Measurements from ENCODE around the gene DNAH1. TPM values are rescaled to one million over a fixed set of nuclear protein-coding genes. Genes with fewer than 3 reads are reported as not detected.

The DNAH1 gene
- total RNA-seq, 1 donor = 8.7 TPM

- H3K4me1 ChIP-seq (ENCODE audit: insufficient read depth, low read length) = no peaks in the 10 kb centered on the region
- no peak overlapping the region for H3K27ac ChIP-seq (ENCODE audit: low read depth, low read length)
- no peaks in the 10 kb centered on the region for H3K36me3 ChIP-seq (ENCODE audit: insufficient read depth, low read length)
- H3K4me3 ChIP-seq (ENCODE audit: insufficient read depth, low read length) = no peak overlapping the region
- no peak overlapping the region for H3K4me2 ChIP-seq (ENCODE audit: insufficient read depth, low read length)
- H2AFZ ChIP-seq (ENCODE audit: low read length) = no peak overlapping the region
- no peaks in the 10 kb centered on the region for H4K20me1 ChIP-seq (ENCODE audit: insufficient read depth, low read length)
- peaks cover 2% of the 10 kb centered on the region for H3K27me3 ChIP-seq (ENCODE audit: insufficient read depth, low read length)
- DNase-seq (ENCODE audit: insufficient read length, low spot score, missing footprints) = no peak
- no peak for TF ChIP-seq CTCF (IDR thresholded peaks at IDR 0.05; ENCODE audit: extremely low read depth, low read depth, low read length)
- no peaks in the 10 kb centered on the region for H3K79me2 ChIP-seq (ENCODE audit: insufficient read depth, low read length)
- no peaks in the 10 kb centered on the region for H3K9me3 ChIP-seq (ENCODE audit: low read depth, low read length)
Measured at GRCh38 chr3:52423173-52423572, 107.1 kb downstream of the DNAH1 start.

- peaks cover 4% of the 10 kb centered on the region for H3K4me1 ChIP-seq (ENCODE audit: insufficient read depth, low read length)
- peak; percentile 89 for DNase-seq (ENCODE audit: insufficient read length, low spot score, missing footprints)
- TF ChIP-seq CTCF (IDR thresholded peaks at IDR 0.05; ENCODE audit: extremely low read depth, low read depth, low read length) = peak; percentile 86
- no peak overlapping the region for H3K4me2 ChIP-seq (ENCODE audit: insufficient read depth, low read length)
- H3K27me3 ChIP-seq (ENCODE audit: insufficient read depth, low read length) = peaks cover 2% of the 10 kb centered on the region
- peak overlapping the region; percentile 35 for H2AFZ ChIP-seq (ENCODE audit: low read length)
- H3K9me3 ChIP-seq (ENCODE audit: low read depth, low read length) = no peaks in the 10 kb centered on the region
- no peaks in the 10 kb centered on the region for H3K79me2 ChIP-seq (ENCODE audit: insufficient read depth, low read length)
- no peak overlapping the region for H3K4me3 ChIP-seq (ENCODE audit: insufficient read depth, low read length)
- no peak overlapping the region for H3K27ac ChIP-seq (ENCODE audit: low read depth, low read length)
- no peaks in the 10 kb centered on the region for H4K20me1 ChIP-seq (ENCODE audit: insufficient read depth, low read length)
- no peaks in the 10 kb centered on the region for H3K36me3 ChIP-seq (ENCODE audit: insufficient read depth, low read length)
Measured at GRCh38 chr3:52428151-52429005, 112.3 kb downstream of the DNAH1 start.

GRCh38 chr3:52429031-52429430 is 112.9 kb downstream of the DNAH1 start:
- Histone ChIP-seq H3K27me3 (ENCODE audit: insufficient read depth, low read length) (peaks cover 5% of the 10 kb centered on the region), H3K27ac (ENCODE audit: low read depth, low read length) (no peak overlapping the region), H3K4me2 (ENCODE audit: insufficient read depth, low read length) (no peak overlapping the region), H3K36me3 (ENCODE audit: insufficient read depth, low read length) (no peaks in the 10 kb centered on the region), H2AFZ (ENCODE audit: low read length) (no peak overlapping the region), H3K9me3 (ENCODE audit: low read depth, low read length) (no peaks in the 10 kb centered on the region), H4K20me1 (ENCODE audit: insufficient read depth, low read length) (no peaks in the 10 kb centered on the region), H3K4me1 (ENCODE audit: insufficient read depth, low read length) (peaks cover 4% of the 10 kb centered on the region), H3K79me2 (ENCODE audit: insufficient read depth, low read length) (no peaks in the 10 kb centered on the region), H3K4me3 (ENCODE audit: insufficient read depth, low read length) (no peak overlapping the region)
- no peak for TF ChIP-seq CTCF (IDR thresholded peaks at IDR 0.05; ENCODE audit: extremely low read depth, low read depth, low read length)
- no peak for DNase-seq (ENCODE audit: insufficient read length, low spot score, missing footprints)

GRCh38 chr3:52429779-52430415 is 113.8 kb downstream of the DNAH1 start:
- Histone ChIP-seq H3K27ac (ENCODE audit: low read depth, low read length) (no peak overlapping the region), H3K4me1 (ENCODE audit: insufficient read depth, low read length) (peaks cover 4% of the 10 kb centered on the region), H2AFZ (ENCODE audit: low read length) (no peak overlapping the region), H4K20me1 (ENCODE audit: insufficient read depth, low read length) (no peaks in the 10 kb centered on the region), H3K4me3 (ENCODE audit: insufficient read depth, low read length) (no peak overlapping the region), H3K4me2 (ENCODE audit: insufficient read depth, low read length) (no peak overlapping the region), H3K36me3 (ENCODE audit: insufficient read depth, low read length) (no peaks in the 10 kb centered on the region), H3K79me2 (ENCODE audit: insufficient read depth, low read length) (no peaks in the 10 kb centered on the region), H3K9me3 (ENCODE audit: low read depth, low read length) (no peaks in the 10 kb centered on the region), H3K27me3 (ENCODE audit: insufficient read depth, low read length) (peaks cover 10% of the 10 kb centered on the region)
- TF ChIP-seq CTCF (IDR thresholded peaks at IDR 0.05; ENCODE audit: extremely low read depth, low read depth, low read length) = no peak
- no peak for DNase-seq (ENCODE audit: insufficient read length, low spot score, missing footprints)
